H9 (cell line): ENCODE results near the gene PTGER3. TPM values are rescaled to one million over a fixed set of nuclear protein-coding genes. Genes with fewer than 3 reads are reported as not detected.

Source experiments
- DNase-seq: peaks from one replicate; pipeline ENCODE4 v3.0.0-alpha.2; 2017
- H2AFZ ChIP-seq: one replicate; pipeline ENCODE4 v1.6.1; 2013; ENCODE audit warnings: mild to moderate bottlenecking, low read length, control low read depth, moderate library complexity
- H2AK5ac ChIP-seq: 2 replicates; pipeline ENCODE4 v1.6.1; 2013; ENCODE audit warnings: low read length, control low read depth, mixed read lengths; ENCODE audit not compliant: insufficient read length
- H2BK120ac ChIP-seq: one replicate; pipeline ENCODE4 v1.6.1; 2013; ENCODE audit warnings: low read depth, mild to moderate bottlenecking, low read length, control low read depth, inconsistent platforms; ENCODE audit not compliant: poor library complexity, severe bottlenecking
- H2BK12ac ChIP-seq: 2 replicates; pipeline ENCODE4 v1.6.1; 2013; ENCODE audit warnings: low read length, control low read depth, mixed read lengths, low read depth; ENCODE audit not compliant: insufficient read length
- H2BK15ac ChIP-seq: 2 replicates; pipeline ENCODE4 v1.6.1; 2013; ENCODE audit warnings: low read depth, low read length, control low read depth
- H2BK20ac ChIP-seq: one replicate; pipeline ENCODE4 v1.6.1; 2013; ENCODE audit warnings: low read depth, mild to moderate bottlenecking, low read length, control low read depth, inconsistent platforms; ENCODE audit not compliant: poor library complexity, severe bottlenecking
- H2BK5ac ChIP-seq: 2 replicates; pipeline ENCODE4 v1.6.1; 2013; ENCODE audit warnings: low read length, control low read depth, mixed read lengths; ENCODE audit not compliant: insufficient read length
- H3K14ac ChIP-seq: 2 replicates; pipeline ENCODE4 v1.6.1; 2013; ENCODE audit warnings: low read length, control low read depth; ENCODE audit not compliant: insufficient read depth
- H3K18ac ChIP-seq: 2 replicates; pipeline ENCODE4 v1.6.1; 2013; ENCODE audit warnings: low read depth, mild to moderate bottlenecking, mixed read lengths, low read length, control low read depth; ENCODE audit not compliant: insufficient read length
- H3K23ac ChIP-seq: 2 replicates; pipeline ENCODE4 v1.6.1; 2013; ENCODE audit warnings: low read length, control low read depth, mixed read lengths, low read depth; ENCODE audit not compliant: insufficient read length
- H3K23me2 ChIP-seq: 2 replicates; pipeline ENCODE4 v1.6.1; 2013; ENCODE audit warnings: low read depth, mild to moderate bottlenecking, mixed read lengths, low read length, control low read depth; ENCODE audit not compliant: insufficient read length, poor library complexity, severe bottlenecking
- H3K27ac ChIP-seq: 2 replicates; pipeline ENCODE4 v1.5.1; 2013; ENCODE audit warnings: low read length, control low read depth, mixed read lengths, low read depth; ENCODE audit not compliant: insufficient read length
- H3K27me3 ChIP-seq: 2 replicates; pipeline ENCODE4 v1.6.1; 2013; ENCODE audit warnings: low read length, control low read depth, inconsistent platforms; ENCODE audit not compliant: insufficient read depth
- H3K4ac ChIP-seq: 2 replicates; pipeline ENCODE4 v1.6.1; 2013; ENCODE audit warnings: low read depth, mild to moderate bottlenecking, control low read depth, inconsistent platforms, low read length, moderate library complexity
- H3K4me1 ChIP-seq: 2 replicates; pipeline ENCODE4 v1.6.1; 2013; ENCODE audit warnings: low read length, control low read depth, inconsistent platforms; ENCODE audit not compliant: insufficient read depth
- H3K4me2 ChIP-seq: 2 replicates; pipeline ENCODE4 v1.6.1; 2013; ENCODE audit warnings: low read length, control low read depth, mixed read lengths; ENCODE audit not compliant: insufficient read length, insufficient read depth
- H3K56ac ChIP-seq: 2 replicates; pipeline ENCODE4 v1.6.1; 2013; ENCODE audit warnings: low read depth, mild to moderate bottlenecking, mixed read lengths, low read length, control low read depth; ENCODE audit not compliant: insufficient read length
- H3K79me1 ChIP-seq: 2 replicates; pipeline ENCODE4 v1.6.1; 2013; ENCODE audit warnings: low read depth, mild to moderate bottlenecking, moderate library complexity, low read length, control low read depth, inconsistent platforms; ENCODE audit not compliant: insufficient read depth, poor library complexity, severe bottlenecking
- H3K79me2 ChIP-seq: 2 replicates; pipeline ENCODE4 v1.6.1; 2013; ENCODE audit warnings: low read length, control low read depth, inconsistent platforms; ENCODE audit not compliant: insufficient read depth
- H3K9ac ChIP-seq: 2 replicates; pipeline ENCODE4 v1.6.1; 2013; ENCODE audit warnings: low read length, control low read depth, mixed read lengths; ENCODE audit not compliant: insufficient read length; ENCODE audit errors: extremely low read depth
- H3K9me3 ChIP-seq: one replicate; pipeline ENCODE4 v1.6.1; 2013; ENCODE audit warnings: low read depth, low read length, inconsistent platforms; ENCODE audit not compliant: control insufficient read depth
- H3T11ph ChIP-seq: one replicate; pipeline ENCODE4 v1.6.1; 2013; ENCODE audit warnings: mild to moderate bottlenecking, low read length, control low read depth, inconsistent platforms
- H4K20me1 ChIP-seq: one replicate; pipeline ENCODE4 v1.6.1; 2013; ENCODE audit not compliant: control insufficient read depth, insufficient read length, insufficient read depth
- H4K5ac ChIP-seq: 2 replicates; pipeline ENCODE4 v1.6.1; 2013; ENCODE audit warnings: low read depth, mild to moderate bottlenecking, mixed read lengths, low read length, control low read depth; ENCODE audit not compliant: insufficient read length
- H4K8ac ChIP-seq: replicated peaks from 2 replicates; pipeline ENCODE4 v1.6.1; 2013; ENCODE audit warnings: low read length, control low read depth, mixed read lengths, low read depth; ENCODE audit not compliant: insufficient read length
- H4K91ac ChIP-seq: 2 replicates; pipeline ENCODE4 v1.6.1; 2013; ENCODE audit warnings: low read depth, mild to moderate bottlenecking, moderate library complexity, mixed read lengths, low read length, control low read depth; ENCODE audit not compliant: insufficient read length
- H3K27ac Mint-ChIP-seq, 3 experiments: 2 replicates in 2 of 3; 3 replicates in 1 of 3; pipeline ENCODE4 v1.8.0; 2020 to 2021; ENCODE audit warnings: mixed read lengths in 3 of 3, mild to moderate bottlenecking in 1 of 3, moderate library complexity in 1 of 3
- H3K27me3 Mint-ChIP-seq: 2 replicates; pipeline ENCODE4 v1.8.0; 2021; ENCODE audit warnings: low read depth, mild to moderate bottlenecking, moderate library complexity, mixed read lengths
- H3K36me3 Mint-ChIP-seq, 3 experiments: 2 replicates in 2 of 3; 3 replicates in 1 of 3; pipeline ENCODE4 v1.8.0; 2020 to 2021; ENCODE audit warnings: low read depth in 3 of 3, mixed read lengths in 3 of 3; ENCODE audit not compliant: insufficient read depth in 1 of 3
- H3K4me1 Mint-ChIP-seq, 2 experiments: 2 replicates each; pipeline ENCODE4 v1.8.0; 2020; ENCODE audit warnings: mixed read lengths in 2 of 2
- H3K4me3 Mint-ChIP-seq, 2 experiments: 2 replicates in 1 of 2; 3 replicates in 1 of 2; pipeline ENCODE4 v1.8.0; 2020 to 2021; ENCODE audit warnings: mild to moderate bottlenecking in 2 of 2, mixed read lengths in 2 of 2, moderate library complexity in 1 of 2
- H3K9me3 Mint-ChIP-seq, 2 experiments: 2 replicates in 1 of 2; 3 replicates in 1 of 2; pipeline ENCODE4 v1.8.0; 2020; ENCODE audit warnings: mild to moderate bottlenecking in 2 of 2, mixed read lengths in 2 of 2, moderate library complexity in 1 of 2
- WGBS: extraction: QIAGEN DNeasy Blood & Tissue Kit; methylation state at CpG from one replicate; pipeline ENCODE4 v1.1.7; 2013; ENCODE audit warnings: missing lambda C conversion rate, low lambda C conversion rate, mixed read lengths; ENCODE audit not compliant: insufficient read length; ENCODE audit errors: extremely low coverage; 5-methylcytosine and 5-hydroxymethylcytosine counted together
- total RNA-seq: library from RNA; stranded (reverse); gene quantifications from 2 replicates; pipeline ENCODE4 v1.2.1, GENCODE V29; 2021
- TF ChIP-seq, protein P1 (sequence below): fragments of 200-600 bp; sonication (generic); conservative IDR thresholded peaks from 3 replicates; pipeline ENCODE4 v1.8.0; 2021; ENCODE audit warnings: antibody characterized with exemption, mild to moderate bottlenecking

Gene PTGER3
- total RNA-seq, 1 experiment from 2014 or later, result 0.26 TPM

DNA sequence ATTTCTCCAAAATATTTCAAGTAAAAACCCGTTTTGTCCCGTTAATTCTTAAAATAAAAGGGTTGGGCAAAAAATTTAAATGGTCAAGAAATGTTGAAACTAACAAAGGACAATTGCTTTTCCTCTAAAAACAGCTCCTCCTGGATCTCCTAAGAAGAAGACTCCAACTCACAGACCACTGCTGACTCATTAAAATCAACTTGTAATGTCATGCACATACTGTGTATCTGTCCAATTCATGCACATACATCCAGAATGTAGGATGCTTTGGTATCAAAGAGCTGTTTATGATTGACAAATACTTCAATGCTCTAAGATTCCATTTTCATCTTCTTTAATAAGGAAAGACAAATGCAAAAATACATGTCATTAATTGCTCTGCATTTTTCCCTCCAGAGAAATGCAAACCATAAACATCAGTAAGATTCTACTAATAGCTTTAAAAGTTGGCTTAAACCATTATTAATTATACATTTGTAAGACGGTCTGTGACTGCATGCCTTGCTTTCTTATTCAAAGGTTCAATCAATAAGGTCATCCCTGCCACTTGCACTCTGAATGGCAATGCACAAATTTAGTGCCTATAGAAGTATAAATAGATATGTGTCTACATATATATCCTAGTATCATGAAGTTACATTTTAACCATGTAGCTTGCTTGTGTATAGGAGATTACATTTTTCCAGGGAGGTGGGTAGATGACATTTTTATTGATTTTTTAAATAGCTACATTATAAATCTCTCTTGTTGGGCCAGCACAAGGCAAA lies 44.7 kb downstream of the PTGER3 start:
- H3K4ac ChIP-seq, result no peak overlapping the region
- H3K56ac ChIP-seq, result no peak overlapping the region
- WGBS, result no CpG with 5 or more reads among the region's 3 CpGs
- TF ChIP-seq, protein P1, sequence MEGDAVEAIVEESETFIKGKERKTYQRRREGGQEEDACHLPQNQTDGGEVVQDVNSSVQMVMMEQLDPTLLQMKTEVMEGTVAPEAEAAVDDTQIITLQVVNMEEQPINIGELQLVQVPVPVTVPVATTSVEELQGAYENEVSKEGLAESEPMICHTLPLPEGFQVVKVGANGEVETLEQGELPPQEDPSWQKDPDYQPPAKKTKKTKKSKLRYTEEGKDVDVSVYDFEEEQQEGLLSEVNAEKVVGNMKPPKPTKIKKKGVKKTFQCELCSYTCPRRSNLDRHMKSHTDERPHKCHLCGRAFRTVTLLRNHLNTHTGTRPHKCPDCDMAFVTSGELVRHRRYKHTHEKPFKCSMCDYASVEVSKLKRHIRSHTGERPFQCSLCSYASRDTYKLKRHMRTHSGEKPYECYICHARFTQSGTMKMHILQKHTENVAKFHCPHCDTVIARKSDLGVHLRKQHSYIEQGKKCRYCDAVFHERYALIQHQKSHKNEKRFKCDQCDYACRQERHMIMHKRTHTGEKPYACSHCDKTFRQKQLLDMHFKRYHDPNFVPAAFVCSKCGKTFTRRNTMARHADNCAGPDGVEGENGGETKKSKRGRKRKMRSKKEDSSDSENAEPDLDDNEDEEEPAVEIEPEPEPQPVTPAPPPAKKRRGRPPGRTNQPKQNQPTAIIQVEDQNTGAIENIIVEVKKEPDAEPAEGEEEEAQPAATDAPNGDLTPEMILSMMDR, result no peak
- no peaks in the 10 kb centered on the region for H3K9me3 ChIP-seq
- H3K14ac ChIP-seq, result no peak overlapping the region
- H3K9ac ChIP-seq, result no peak overlapping the region
- no peaks in the 10 kb centered on the region for H3K4me1 Mint-ChIP-seq
- no peak overlapping the region for H3K23ac ChIP-seq
- H3K27me3 ChIP-seq, result no peaks in the 10 kb centered on the region
- no peak overlapping the region for H3K27ac ChIP-seq
- no peaks in the 10 kb centered on the region for H3K23me2 ChIP-seq
- no peaks in the 10 kb centered on the region for H3K9me3 Mint-ChIP-seq
- no peaks in the 10 kb centered on the region for H3K79me1 ChIP-seq
- no peak overlapping the region for H2BK15ac ChIP-seq
- no peak overlapping the region for H4K5ac ChIP-seq
- H2BK12ac ChIP-seq, result no peak overlapping the region
- no peak overlapping the region for H3T11ph ChIP-seq
- no peaks in the 10 kb centered on the region for H4K20me1 ChIP-seq
- H2BK20ac ChIP-seq, result no peak overlapping the region
- H2BK120ac ChIP-seq, result no peak overlapping the region
- H3K4me1 ChIP-seq, result no peaks in the 10 kb centered on the region
- no peak overlapping the region for H4K8ac ChIP-seq
- no peaks in the 10 kb centered on the region for H3K27me3 Mint-ChIP-seq
- H2BK5ac ChIP-seq, result no peak overlapping the region
- H3K4me3 Mint-ChIP-seq, result no peak overlapping the region
- no peak for DNase-seq
- H3K79me2 ChIP-seq, result no peaks in the 10 kb centered on the region
- H4K91ac ChIP-seq, result no peak overlapping the region
- no peak overlapping the region for H2AFZ ChIP-seq
- H3K18ac ChIP-seq, result no peak overlapping the region
- H3K27ac Mint-ChIP-seq, result no peak overlapping the region
- no peak overlapping the region for H3K4me2 ChIP-seq
- H2AK5ac ChIP-seq, result no peak overlapping the region
- H3K36me3 Mint-ChIP-seq, result no peaks in the 10 kb centered on the region
